ENCODE data around the gene CD37. TPM values are rescaled to one million over a fixed set of nuclear protein-coding genes. Genes with fewer than 3 reads are reported as not detected.

Gene CD37
- total RNA-seq, 6 experiments from 2014 or later, result not detected

GRCh38 chr19:49357186-49357585 lies 22.0 kb downstream of the CD37 start:
- peaks cover 35% of the 10 kb centered on the region for H3K4me1 Mint-ChIP-seq (ENCODE audit: low read depth)
- H3K36me3 Mint-ChIP-seq (ENCODE audit: low read depth), result peaks cover 15% of the 10 kb centered on the region
- no peaks in the 10 kb centered on the region for H3K9me3 Mint-ChIP-seq
- H3K27ac Mint-ChIP-seq, result no peak overlapping the region; the same call in 1 of the 2 replicates
- TF ChIP-seq, protein P1, sequence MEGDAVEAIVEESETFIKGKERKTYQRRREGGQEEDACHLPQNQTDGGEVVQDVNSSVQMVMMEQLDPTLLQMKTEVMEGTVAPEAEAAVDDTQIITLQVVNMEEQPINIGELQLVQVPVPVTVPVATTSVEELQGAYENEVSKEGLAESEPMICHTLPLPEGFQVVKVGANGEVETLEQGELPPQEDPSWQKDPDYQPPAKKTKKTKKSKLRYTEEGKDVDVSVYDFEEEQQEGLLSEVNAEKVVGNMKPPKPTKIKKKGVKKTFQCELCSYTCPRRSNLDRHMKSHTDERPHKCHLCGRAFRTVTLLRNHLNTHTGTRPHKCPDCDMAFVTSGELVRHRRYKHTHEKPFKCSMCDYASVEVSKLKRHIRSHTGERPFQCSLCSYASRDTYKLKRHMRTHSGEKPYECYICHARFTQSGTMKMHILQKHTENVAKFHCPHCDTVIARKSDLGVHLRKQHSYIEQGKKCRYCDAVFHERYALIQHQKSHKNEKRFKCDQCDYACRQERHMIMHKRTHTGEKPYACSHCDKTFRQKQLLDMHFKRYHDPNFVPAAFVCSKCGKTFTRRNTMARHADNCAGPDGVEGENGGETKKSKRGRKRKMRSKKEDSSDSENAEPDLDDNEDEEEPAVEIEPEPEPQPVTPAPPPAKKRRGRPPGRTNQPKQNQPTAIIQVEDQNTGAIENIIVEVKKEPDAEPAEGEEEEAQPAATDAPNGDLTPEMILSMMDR (IDR thresholded peaks at IDR 0.05), result no peak
- no peak for DNase-seq
- H3K27me3 Mint-ChIP-seq (ENCODE audit: insufficient read depth), result no peaks in the 10 kb centered on the region
- no peak overlapping the region for H3K4me3 Mint-ChIP-seq

DNA sequence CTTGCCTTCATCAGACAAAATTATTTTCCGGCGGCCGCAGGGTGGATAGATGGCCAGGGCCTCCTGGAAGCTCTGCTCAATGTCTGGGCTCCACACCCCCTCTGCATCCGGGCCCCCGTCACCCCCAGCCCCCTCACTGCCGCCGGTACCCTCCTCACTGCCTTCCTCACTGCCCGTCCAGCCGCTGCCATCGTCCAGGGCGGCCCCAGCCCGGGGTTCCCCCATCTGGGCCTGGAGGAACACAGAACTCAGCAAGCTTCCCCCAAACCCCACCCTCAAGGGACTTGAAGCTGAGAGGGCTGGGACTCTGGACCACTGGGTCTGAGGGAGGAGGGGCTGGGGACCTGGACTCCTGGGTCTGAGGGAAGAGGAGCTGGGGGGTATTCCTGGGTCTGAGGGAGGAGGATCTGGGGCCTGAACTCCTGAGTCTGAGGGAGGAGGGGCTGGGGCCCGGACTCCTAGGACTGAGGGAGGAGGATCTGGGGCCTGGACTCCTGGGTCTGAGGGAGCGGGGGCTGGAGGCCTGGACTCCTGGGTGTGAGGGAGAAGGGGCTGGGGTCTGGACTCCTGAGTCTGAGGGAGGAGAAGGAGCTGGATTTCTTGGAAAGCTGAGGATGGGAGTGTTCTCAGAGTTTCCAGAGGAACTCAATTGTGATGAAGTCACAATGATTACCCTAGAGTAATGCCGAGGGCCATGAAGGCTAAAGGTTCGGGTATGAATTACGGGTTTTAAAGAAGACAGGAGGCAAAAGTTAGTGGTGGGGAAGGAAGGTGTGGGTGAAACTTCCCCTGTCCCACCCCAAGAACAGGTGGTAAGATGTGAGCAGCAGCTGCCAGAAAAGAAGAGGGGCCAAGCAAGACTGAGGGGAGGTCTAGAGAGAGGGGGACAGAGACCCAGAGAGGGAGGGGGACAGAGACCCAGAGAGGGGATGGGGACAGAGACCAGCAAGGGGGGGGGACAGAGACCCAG lies 24.9 kb downstream of the CD37 start:
- H3K4me1 Mint-ChIP-seq (ENCODE audit: low read depth), result peaks cover 35% of the 10 kb centered on the region
- no peak overlapping the region; the same call in 1 of the 2 replicates for H3K4me3 Mint-ChIP-seq
- H3K9me3 Mint-ChIP-seq, result no peaks in the 10 kb centered on the region
- no peak overlapping the region; the same call in none of the 2 replicates for H3K27ac Mint-ChIP-seq
- H3K27me3 Mint-ChIP-seq (ENCODE audit: insufficient read depth), result peaks cover 6% of the 10 kb centered on the region
- TF ChIP-seq, protein P1 (IDR thresholded peaks at IDR 0.05), result no peak
- DNase-seq, result no peak
- peaks cover 11% of the 10 kb centered on the region; the same call in 1 of the 2 replicates for H3K36me3 Mint-ChIP-seq (ENCODE audit: low read depth)

DNA sequence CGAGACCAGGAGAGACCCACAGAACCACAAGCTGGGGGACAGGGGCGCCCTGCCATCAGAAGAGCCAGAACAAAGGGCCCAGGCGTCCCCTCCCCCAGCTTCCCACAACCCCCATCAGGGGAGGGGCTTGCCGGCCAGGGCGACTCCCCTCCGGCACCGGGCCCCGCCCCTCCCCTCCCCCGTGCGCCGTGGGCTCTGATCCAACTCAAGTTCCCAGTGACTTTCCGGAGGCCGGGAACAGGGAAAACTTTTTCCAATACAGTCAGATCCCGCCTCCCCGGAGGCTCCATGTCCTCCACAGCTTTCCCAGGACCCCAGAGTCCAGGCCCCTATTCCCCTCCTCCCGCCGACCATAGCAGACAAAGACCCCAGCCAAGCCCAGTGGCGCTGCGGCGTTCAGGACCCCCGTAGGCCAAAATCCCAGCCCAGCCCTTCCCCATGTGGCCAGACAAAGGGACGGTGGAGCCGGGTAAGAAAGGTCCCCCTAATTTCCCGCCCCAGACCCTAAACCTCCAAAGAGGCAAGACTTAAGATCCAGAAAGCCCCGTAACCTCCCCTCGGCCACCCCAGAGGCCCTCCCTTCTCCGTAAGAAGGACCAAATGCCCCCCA lies 26.3 kb downstream of the CD37 start:
- Mint-ChIP-seq H3K27ac (no peak overlapping the region; the same call in 1 of the 2 replicates), H3K27me3 (ENCODE audit: insufficient read depth) (peaks cover 7% of the 10 kb centered on the region), H3K36me3 (ENCODE audit: low read depth) (peaks cover 4% of the 10 kb centered on the region; the same call in 1 of the 2 replicates), H3K9me3 (no peaks in the 10 kb centered on the region), H3K4me3 (no peak overlapping the region), H3K4me1 (ENCODE audit: low read depth) (peaks cover 25% of the 10 kb centered on the region)
- TF ChIP-seq, protein P1 (IDR thresholded peaks at IDR 0.05), result no peak
- peak; percentile 39 for DNase-seq

DNA sequence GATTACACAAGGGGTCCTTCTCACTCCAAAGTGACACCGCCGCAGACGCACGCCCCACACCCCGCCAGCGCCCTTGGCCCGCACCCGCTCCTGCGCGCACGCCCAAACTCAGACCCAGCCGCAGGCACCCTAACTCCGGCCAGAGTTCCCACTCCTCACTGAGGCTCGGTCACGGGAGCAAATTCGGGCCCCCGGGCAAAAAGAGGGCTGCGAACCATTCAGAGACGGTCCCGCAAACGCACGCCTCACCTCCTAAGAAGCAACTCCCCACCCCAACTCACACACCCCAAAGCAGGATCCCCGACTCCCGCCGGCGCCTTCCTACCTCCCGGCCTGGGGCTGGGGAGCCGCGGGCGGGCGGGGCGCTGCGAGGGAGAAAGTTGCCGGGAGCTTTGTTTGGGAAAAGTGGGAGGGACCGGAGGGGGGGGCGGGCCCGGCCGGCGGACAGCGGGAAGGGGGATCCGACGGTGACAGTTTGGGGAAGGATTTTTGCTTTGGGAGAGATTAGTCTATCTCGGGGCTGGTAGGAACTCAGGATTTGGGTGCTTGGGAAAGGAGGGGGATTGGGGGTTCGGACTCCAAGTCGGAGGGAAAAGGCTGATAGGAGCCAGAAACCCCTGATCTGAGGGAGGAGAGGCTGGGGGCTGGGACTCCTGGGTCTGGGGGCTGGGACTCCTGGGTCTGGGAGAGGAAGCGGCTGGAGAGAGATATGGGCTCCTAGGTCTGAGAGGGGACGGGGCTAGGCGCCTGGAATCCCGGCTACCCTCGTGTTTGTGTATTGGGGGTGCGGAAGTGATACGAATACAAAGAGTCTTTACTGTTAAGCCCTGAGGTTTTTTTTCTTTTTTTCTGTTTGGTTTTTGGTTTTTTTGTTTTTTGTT lies 27.1 kb downstream of the CD37 start, which contains the start of gene TEAD2:
TSS of gene TEAD2 (minus strand) at position 369 of the 881 bp plus-strand sequence. CDS start 2,341 bp downstream, outside the sequence.
- no peak within 1 kb of the TSS; the same call in 1 of the 2 replicates for H3K27ac Mint-ChIP-seq
- no peaks in the 10 kb centered on the region for H3K9me3 Mint-ChIP-seq
- TF ChIP-seq, protein P1 (IDR thresholded peaks at IDR 0.05), result no peak
- H3K27me3 Mint-ChIP-seq (ENCODE audit: insufficient read depth), result peaks cover 7% of the 10 kb centered on the region
- H3K4me1 Mint-ChIP-seq (ENCODE audit: low read depth), result peaks cover 18% of the 10 kb centered on the region
- H3K4me3 Mint-ChIP-seq, result no peak within 1 kb of the TSS
- DNase-seq, result peak; percentile 18
- H3K36me3 Mint-ChIP-seq (ENCODE audit: low read depth), result peaks cover 4% of the 10 kb centered on the region; the same call in 1 of the 2 replicates

- peaks cover 4% of the 10 kb centered on the region; the same call in 1 of the 2 replicates for H3K36me3 Mint-ChIP-seq (ENCODE audit: low read depth)
- DNase-seq, result no peak
- no peak overlapping the region for H3K4me3 Mint-ChIP-seq
- H3K27me3 Mint-ChIP-seq (ENCODE audit: insufficient read depth), result peaks cover 7% of the 10 kb centered on the region
- TF ChIP-seq, protein P1 (IDR thresholded peaks at IDR 0.05), result no peak
- peaks cover 18% of the 10 kb centered on the region for H3K4me1 Mint-ChIP-seq (ENCODE audit: low read depth)
- H3K9me3 Mint-ChIP-seq, result no peaks in the 10 kb centered on the region
- H3K27ac Mint-ChIP-seq, result no peak overlapping the region
Measured at GRCh38 chr19:49362929-49363267, 27.7 kb downstream of the CD37 start.

Data from HFFc6 (cell line).